ENCODE measurements around the gene RABEP2.

RABEP2 gene

DNA sequence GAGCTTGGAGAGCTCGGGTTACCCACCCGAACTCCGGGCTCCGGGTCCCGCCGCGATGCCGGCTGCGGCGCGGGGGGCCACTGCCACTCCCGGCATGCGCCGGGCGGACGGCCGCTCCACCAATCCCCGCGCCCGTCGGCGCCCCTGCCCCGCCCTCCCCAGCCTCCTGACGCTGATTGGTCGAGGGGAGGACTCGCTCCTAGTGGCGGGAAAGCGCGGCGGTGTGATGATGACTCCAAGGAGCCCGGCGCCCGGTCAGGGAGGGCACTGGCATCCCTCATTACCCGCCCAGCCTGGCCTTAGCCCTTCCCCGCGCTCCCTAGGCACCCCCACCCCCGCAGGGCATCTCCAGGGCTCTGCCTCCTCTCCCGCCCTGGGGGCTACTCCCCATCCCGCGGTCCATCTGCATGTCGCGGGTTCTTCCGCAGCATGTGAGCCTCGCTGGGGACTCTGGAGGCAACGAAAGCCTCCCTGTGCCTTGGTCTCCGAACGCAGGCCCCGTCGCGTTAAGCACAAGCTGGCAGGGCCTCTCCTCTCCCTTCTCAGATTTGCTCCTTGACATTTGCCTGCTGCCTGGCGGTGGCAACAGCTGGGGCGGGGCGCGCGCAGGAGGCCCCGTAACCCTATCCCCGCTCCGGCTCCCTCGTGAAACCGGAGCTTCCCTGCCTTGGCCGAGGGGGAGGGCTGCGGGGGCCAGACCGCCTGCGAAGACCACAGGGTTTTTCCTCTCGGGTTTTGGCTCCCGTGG, 45.0 kb downstream of the RABEP2 start:
- TF ChIP-seq, protein P1, sequence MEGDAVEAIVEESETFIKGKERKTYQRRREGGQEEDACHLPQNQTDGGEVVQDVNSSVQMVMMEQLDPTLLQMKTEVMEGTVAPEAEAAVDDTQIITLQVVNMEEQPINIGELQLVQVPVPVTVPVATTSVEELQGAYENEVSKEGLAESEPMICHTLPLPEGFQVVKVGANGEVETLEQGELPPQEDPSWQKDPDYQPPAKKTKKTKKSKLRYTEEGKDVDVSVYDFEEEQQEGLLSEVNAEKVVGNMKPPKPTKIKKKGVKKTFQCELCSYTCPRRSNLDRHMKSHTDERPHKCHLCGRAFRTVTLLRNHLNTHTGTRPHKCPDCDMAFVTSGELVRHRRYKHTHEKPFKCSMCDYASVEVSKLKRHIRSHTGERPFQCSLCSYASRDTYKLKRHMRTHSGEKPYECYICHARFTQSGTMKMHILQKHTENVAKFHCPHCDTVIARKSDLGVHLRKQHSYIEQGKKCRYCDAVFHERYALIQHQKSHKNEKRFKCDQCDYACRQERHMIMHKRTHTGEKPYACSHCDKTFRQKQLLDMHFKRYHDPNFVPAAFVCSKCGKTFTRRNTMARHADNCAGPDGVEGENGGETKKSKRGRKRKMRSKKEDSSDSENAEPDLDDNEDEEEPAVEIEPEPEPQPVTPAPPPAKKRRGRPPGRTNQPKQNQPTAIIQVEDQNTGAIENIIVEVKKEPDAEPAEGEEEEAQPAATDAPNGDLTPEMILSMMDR (IDR thresholded peaks at IDR 0.05; ENCODE audit: extremely low read depth, insufficient read depth, missing control alignments): no peak
- in situ Hi-C loops (cut with MboI; ENCODE audit: low pct_unique_long_range_greater_than_20kb, low sequenced_read_pairs, unreplicated experiment): loop anchor here (10.0 kb wide), 1 partner anchor 65 kb away; no protein-coding TSS in a partner anchor
- DNase-seq (ENCODE audit: low spot score): peak; percentile 98

- in situ Hi-C loops (cut with MboI; ENCODE audit: low pct_unique_long_range_greater_than_20kb, low sequenced_read_pairs, unreplicated experiment): loop anchor here (10.0 kb wide), 1 partner anchor 65 kb away; no protein-coding TSS in a partner anchor
- TF ChIP-seq, protein P1 (IDR thresholded peaks at IDR 0.05; ENCODE audit: extremely low read depth, insufficient read depth, missing control alignments): no peak
Measured at GRCh38 chr16:28879261-28879840, 45.7 kb downstream of the RABEP2 start.

DNA sequence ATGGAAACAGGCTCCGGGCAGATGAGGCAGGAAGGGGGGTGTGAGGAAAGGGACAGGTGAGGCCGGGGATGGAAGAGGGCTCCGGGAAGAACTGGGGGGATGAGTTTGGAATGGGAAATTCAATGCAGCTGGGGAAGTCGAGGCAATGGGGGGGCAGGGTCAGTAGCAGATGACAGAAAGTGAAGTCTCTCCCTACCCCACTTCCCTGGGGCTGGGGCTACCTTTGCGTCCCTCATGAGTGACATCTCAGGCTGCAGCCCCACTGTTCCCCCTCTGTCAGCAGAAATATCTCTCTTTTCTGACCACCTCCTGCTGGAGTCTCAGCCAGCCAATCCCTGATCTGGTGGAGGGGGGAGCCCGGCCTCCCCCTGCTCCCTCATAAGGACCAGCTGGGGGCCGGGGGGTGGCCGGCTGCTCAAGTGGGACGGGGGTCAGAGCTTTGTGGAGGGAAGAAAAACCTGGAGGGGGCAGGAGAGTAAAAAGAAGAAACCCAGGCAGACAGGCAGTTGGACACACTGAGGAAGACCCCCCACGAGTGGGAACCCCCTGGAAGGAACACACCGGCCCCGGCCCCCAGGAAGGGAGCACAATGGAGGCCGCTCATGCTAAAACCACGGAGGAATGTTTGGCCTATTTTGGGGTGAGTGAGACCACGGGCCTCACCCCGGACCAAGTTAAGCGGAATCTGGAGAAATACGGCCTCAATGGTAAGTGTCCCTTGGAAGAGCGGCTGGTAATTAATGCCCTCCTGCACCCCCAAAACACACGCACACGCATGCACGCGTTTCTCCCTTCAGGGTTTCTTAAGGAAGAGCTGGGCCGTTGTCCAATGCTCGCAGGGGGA, 46.7 kb downstream of the RABEP2 start, which contains the start of gene ATP2A1:
Gene ATP2A1 (plus strand): TSS at position 406 of the 844 bp plus-strand sequence. CDS start 184 bp downstream, at position 590.
- TF ChIP-seq, protein P1 (IDR thresholded peaks at IDR 0.05; ENCODE audit: extremely low read depth, insufficient read depth, missing control alignments): no peak
- DNase-seq (ENCODE audit: low spot score): no peak
- in situ Hi-C loops (cut with MboI; ENCODE audit: low pct_unique_long_range_greater_than_20kb, low sequenced_read_pairs, unreplicated experiment): loop anchor here (10.0 kb wide), 1 partner anchor 66 kb away; no protein-coding TSS in a partner anchor

More at GRCh38 chr16:28879261-28879840, 45.7 kb downstream of the RABEP2 start:
- no peak for DNase-seq (ENCODE audit: low spot score)

DNA sequence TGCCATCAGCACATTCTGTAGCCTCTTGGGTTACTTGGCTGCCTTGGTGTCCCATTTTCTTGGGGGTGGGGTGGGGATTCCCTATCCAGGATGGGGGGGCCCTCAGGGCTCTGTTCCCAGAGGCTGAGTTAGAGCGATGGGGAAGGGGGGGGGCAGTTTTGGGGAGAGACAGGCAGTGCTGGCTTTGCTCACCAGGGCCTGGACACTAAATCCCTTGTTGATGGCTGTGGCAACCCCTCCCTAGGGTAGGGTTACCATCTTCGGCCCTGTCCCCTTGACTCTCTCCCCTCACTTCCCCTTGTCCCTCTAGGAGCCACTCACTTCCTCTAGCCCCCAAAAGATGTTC, 47.4 kb downstream of the RABEP2 start:
- TF ChIP-seq, protein P1 (IDR thresholded peaks at IDR 0.05; ENCODE audit: extremely low read depth, insufficient read depth, missing control alignments): no peak
- in situ Hi-C loops (cut with MboI; ENCODE audit: low pct_unique_long_range_greater_than_20kb, low sequenced_read_pairs, unreplicated experiment): loop anchor here (10.0 kb wide), 1 partner anchor 67 kb away; no protein-coding TSS in a partner anchor
- DNase-seq (ENCODE audit: low spot score): no peak

- in situ Hi-C loops (cut with MboI; ENCODE audit: low pct_unique_long_range_greater_than_20kb, low sequenced_read_pairs, unreplicated experiment): loop anchor here (10.0 kb wide), 1 partner anchor 68 kb away; no protein-coding TSS in a partner anchor
- no peak for DNase-seq (ENCODE audit: low spot score)
- TF ChIP-seq, protein P1 (IDR thresholded peaks at IDR 0.05; ENCODE audit: extremely low read depth, insufficient read depth, missing control alignments): no peak
Measured at GRCh38 chr16:28876973-28877654, 47.9 kb downstream of the RABEP2 start.
